T-helper 2 cell treated with Interferon-gamma antibody and Interleukin-4, amounts not matched to agents 5 μg/mL and 100 μg/mL, for 36 hours (primary cell): ENCODE data around the gene GALNT14.

Experiments used
- DNase-seq: peaks from one replicate; pipeline ENCODE4 v3.0.0; 2021; ENCODE audit warnings: low spot score
- H3K27ac Mint-ChIP-seq: one replicate; pipeline ENCODE4 v1.8.0; 2021; ENCODE audit warnings: mild to moderate bottlenecking, mixed read lengths
- H3K27me3 Mint-ChIP-seq: one replicate; pipeline ENCODE4 v1.8.0; 2021; ENCODE audit warnings: low read depth, mixed read lengths
- H3K36me3 Mint-ChIP-seq: one replicate; pipeline ENCODE4 v1.8.0; 2021; ENCODE audit warnings: low read depth, mixed read lengths
- H3K4me1 Mint-ChIP-seq: one replicate; pipeline ENCODE4 v1.8.0; 2021; ENCODE audit warnings: low read depth, mixed read lengths
- H3K4me3 Mint-ChIP-seq: one replicate; pipeline ENCODE4 v1.8.0; 2022; ENCODE audit warnings: mild to moderate bottlenecking, moderate library complexity, mixed read lengths
- H3K9me3 Mint-ChIP-seq: one replicate; pipeline ENCODE4 v1.8.0; 2021; ENCODE audit warnings: mixed read lengths

Gene GALNT14

GRCh38 chr2:31124904-31125303, 13.3 kb downstream of the GALNT14 start:
- Mint-ChIP-seq H3K9me3 (no peaks in the 10 kb centered on the region), H3K27ac (no peak overlapping the region), H3K36me3 (no peaks in the 10 kb centered on the region), H3K4me3 (no peak overlapping the region), H3K27me3 (peaks cover 10% of the 10 kb centered on the region), H3K4me1 (no peaks in the 10 kb centered on the region)
- no peak for DNase-seq

GRCh38 chr2:31122133-31122532, 16.1 kb downstream of the GALNT14 start:
- Mint-ChIP-seq H3K4me3 (no peak overlapping the region), H3K27ac (no peak overlapping the region), H3K36me3 (no peaks in the 10 kb centered on the region), H3K4me1 (no peaks in the 10 kb centered on the region), H3K27me3 (peaks cover 8% of the 10 kb centered on the region), H3K9me3 (no peaks in the 10 kb centered on the region)
- no peak for DNase-seq

- Mint-ChIP-seq H3K4me1 (no peaks in the 10 kb centered on the region), H3K36me3 (no peaks in the 10 kb centered on the region), H3K27ac (no peak overlapping the region), H3K9me3 (no peaks in the 10 kb centered on the region), H3K4me3 (no peak overlapping the region), H3K27me3 (peaks cover 9% of the 10 kb centered on the region)
- DNase-seq: no peak
Observed at GRCh38 chr2:31113765-31114164, 24.5 kb downstream of the GALNT14 start.

- no peaks in the 10 kb centered on the region for H3K36me3 Mint-ChIP-seq
- no peaks in the 10 kb centered on the region for H3K4me1 Mint-ChIP-seq
- peaks cover 9% of the 10 kb centered on the region for H3K27me3 Mint-ChIP-seq
- no peaks in the 10 kb centered on the region for H3K9me3 Mint-ChIP-seq
- no peak overlapping the region for H3K4me3 Mint-ChIP-seq
- DNase-seq: no peak
- no peak overlapping the region for H3K27ac Mint-ChIP-seq
Observed at GRCh38 chr2:31112544-31112943, 25.7 kb downstream of the GALNT14 start.

- H3K9me3 Mint-ChIP-seq: no peaks in the 10 kb centered on the region
- H3K27me3 Mint-ChIP-seq: peaks cover 11% of the 10 kb centered on the region
- H3K36me3 Mint-ChIP-seq: no peaks in the 10 kb centered on the region
- H3K4me3 Mint-ChIP-seq: no peak overlapping the region
- no peak overlapping the region for H3K27ac Mint-ChIP-seq
- DNase-seq: no peak
- H3K4me1 Mint-ChIP-seq: no peaks in the 10 kb centered on the region
Observed at GRCh38 chr2:31110998-31111397, 27.2 kb downstream of the GALNT14 start.

GRCh38 chr2:31110431-31110830, 27.8 kb downstream of the GALNT14 start:
- Mint-ChIP-seq H3K27me3 (peaks cover 11% of the 10 kb centered on the region), H3K4me3 (no peak overlapping the region), H3K9me3 (no peaks in the 10 kb centered on the region), H3K36me3 (no peaks in the 10 kb centered on the region), H3K4me1 (no peaks in the 10 kb centered on the region), H3K27ac (no peak overlapping the region)
- no peak for DNase-seq

- no peaks in the 10 kb centered on the region for H3K36me3 Mint-ChIP-seq
- DNase-seq: no peak
- H3K27ac Mint-ChIP-seq: no peak overlapping the region
- H3K4me3 Mint-ChIP-seq: no peak overlapping the region
- no peaks in the 10 kb centered on the region for H3K9me3 Mint-ChIP-seq
- no peaks in the 10 kb centered on the region for H3K4me1 Mint-ChIP-seq
- H3K27me3 Mint-ChIP-seq: peaks cover 11% of the 10 kb centered on the region
Observed at GRCh38 chr2:31109633-31110192, 28.5 kb downstream of the GALNT14 start.

- peaks cover 12% of the 10 kb centered on the region for H3K27me3 Mint-ChIP-seq
- H3K36me3 Mint-ChIP-seq: no peaks in the 10 kb centered on the region
- DNase-seq: no peak
- no peak overlapping the region for H3K27ac Mint-ChIP-seq
- no peaks in the 10 kb centered on the region for H3K4me1 Mint-ChIP-seq
- no peak overlapping the region for H3K4me3 Mint-ChIP-seq
- no peaks in the 10 kb centered on the region for H3K9me3 Mint-ChIP-seq
Observed at GRCh38 chr2:31108561-31109286, 29.5 kb downstream of the GALNT14 start.

GRCh38 chr2:31107591-31108300, 30.5 kb downstream of the GALNT14 start:
- no peaks in the 10 kb centered on the region for H3K36me3 Mint-ChIP-seq
- no peak overlapping the region for H3K27ac Mint-ChIP-seq
- H3K4me3 Mint-ChIP-seq: no peak overlapping the region
- no peaks in the 10 kb centered on the region for H3K4me1 Mint-ChIP-seq
- no peak for DNase-seq
- no peaks in the 10 kb centered on the region for H3K9me3 Mint-ChIP-seq
- peaks cover 11% of the 10 kb centered on the region for H3K27me3 Mint-ChIP-seq

- peaks cover 7% of the 10 kb centered on the region for H3K27me3 Mint-ChIP-seq
- DNase-seq: no peak
- no peaks in the 10 kb centered on the region for H3K36me3 Mint-ChIP-seq
- no peak overlapping the region for H3K27ac Mint-ChIP-seq
- no peak overlapping the region for H3K4me3 Mint-ChIP-seq
- no peaks in the 10 kb centered on the region for H3K4me1 Mint-ChIP-seq
- H3K9me3 Mint-ChIP-seq: no peaks in the 10 kb centered on the region
Observed at GRCh38 chr2:31101701-31102100, 36.5 kb downstream of the GALNT14 start.

GRCh38 chr2:31097962-31098613, 40.2 kb downstream of the GALNT14 start:
- no peak overlapping the region for H3K4me3 Mint-ChIP-seq
- H3K27ac Mint-ChIP-seq: no peak overlapping the region
- no peak for DNase-seq
- H3K36me3 Mint-ChIP-seq: no peaks in the 10 kb centered on the region
- no peaks in the 10 kb centered on the region for H3K9me3 Mint-ChIP-seq
- H3K4me1 Mint-ChIP-seq: no peaks in the 10 kb centered on the region
- H3K27me3 Mint-ChIP-seq: peaks cover 4% of the 10 kb centered on the region

- no peak for DNase-seq
- H3K9me3 Mint-ChIP-seq: no peaks in the 10 kb centered on the region
- H3K27me3 Mint-ChIP-seq: no peaks in the 10 kb centered on the region
- H3K27ac Mint-ChIP-seq: no peak overlapping the region
- no peaks in the 10 kb centered on the region for H3K36me3 Mint-ChIP-seq
- no peak overlapping the region for H3K4me3 Mint-ChIP-seq
- no peaks in the 10 kb centered on the region for H3K4me1 Mint-ChIP-seq
Observed at GRCh38 chr2:31090188-31090587, 48.1 kb downstream of the GALNT14 start.

GRCh38 chr2:31089645-31090044, 48.6 kb downstream of the GALNT14 start:
- no peaks in the 10 kb centered on the region for H3K27me3 Mint-ChIP-seq
- H3K36me3 Mint-ChIP-seq: no peaks in the 10 kb centered on the region
- no peaks in the 10 kb centered on the region for H3K4me1 Mint-ChIP-seq
- no peak overlapping the region for H3K4me3 Mint-ChIP-seq
- no peak for DNase-seq
- H3K9me3 Mint-ChIP-seq: no peaks in the 10 kb centered on the region
- H3K27ac Mint-ChIP-seq: no peak overlapping the region

- Mint-ChIP-seq H3K27me3 (no peaks in the 10 kb centered on the region), H3K4me1 (no peaks in the 10 kb centered on the region), H3K9me3 (no peaks in the 10 kb centered on the region), H3K27ac (no peak overlapping the region), H3K4me3 (no peak overlapping the region), H3K36me3 (no peaks in the 10 kb centered on the region)
- DNase-seq: no peak
Observed at GRCh38 chr2:31088504-31089195, 49.6 kb downstream of the GALNT14 start.
